Stimulated activated CD8-positive, alpha-beta memory T cell treated with anti-CD3 and anti-CD28 coated beads, Interleukin-4, amount 100 ng/mL, for 1 hour (primary cell): ENCODE data around the gene CEBPB.
"Not testable (repeated sequence)": the region's sequence is repeated elsewhere in the genome, so short reads cannot be mapped to it uniquely, and the experiment has no call there.

ENCODE experiments used
- DNase-seq, 2 donors: peaks; one replicate each; pipeline ENCODE4 v3.0.0-alpha.2; 2020; ENCODE audit warnings: low read depth in 2 of 2, low spot score in 1 of 2

CEBPB gene

DNA sequence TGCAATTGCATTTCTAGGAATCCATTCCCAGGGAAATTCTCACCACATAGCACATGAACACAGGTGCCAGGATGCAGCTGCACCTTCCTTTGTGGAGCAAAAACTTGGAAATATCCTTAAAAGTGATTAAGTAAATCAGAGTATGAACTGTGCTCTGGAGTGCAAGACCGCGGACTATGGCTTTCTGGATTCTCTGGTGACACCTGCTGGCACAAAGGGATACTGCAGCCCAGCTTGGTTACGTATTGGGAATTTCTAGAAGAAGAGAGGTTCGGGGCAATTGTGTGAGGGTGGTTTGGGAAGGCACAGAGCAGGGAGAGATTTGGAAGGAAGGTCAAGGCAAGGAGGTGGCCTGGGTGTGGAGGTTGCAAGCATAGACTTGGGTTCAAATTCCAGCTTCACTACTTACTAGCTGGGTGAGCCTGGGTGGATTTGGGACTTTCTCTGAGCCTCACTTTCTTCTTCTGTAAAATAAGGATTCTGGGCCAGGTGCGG, 21.3 kb upstream of the CEBPB start:
- peak; percentile 61 to 73 for DNase-seq

DNA sequence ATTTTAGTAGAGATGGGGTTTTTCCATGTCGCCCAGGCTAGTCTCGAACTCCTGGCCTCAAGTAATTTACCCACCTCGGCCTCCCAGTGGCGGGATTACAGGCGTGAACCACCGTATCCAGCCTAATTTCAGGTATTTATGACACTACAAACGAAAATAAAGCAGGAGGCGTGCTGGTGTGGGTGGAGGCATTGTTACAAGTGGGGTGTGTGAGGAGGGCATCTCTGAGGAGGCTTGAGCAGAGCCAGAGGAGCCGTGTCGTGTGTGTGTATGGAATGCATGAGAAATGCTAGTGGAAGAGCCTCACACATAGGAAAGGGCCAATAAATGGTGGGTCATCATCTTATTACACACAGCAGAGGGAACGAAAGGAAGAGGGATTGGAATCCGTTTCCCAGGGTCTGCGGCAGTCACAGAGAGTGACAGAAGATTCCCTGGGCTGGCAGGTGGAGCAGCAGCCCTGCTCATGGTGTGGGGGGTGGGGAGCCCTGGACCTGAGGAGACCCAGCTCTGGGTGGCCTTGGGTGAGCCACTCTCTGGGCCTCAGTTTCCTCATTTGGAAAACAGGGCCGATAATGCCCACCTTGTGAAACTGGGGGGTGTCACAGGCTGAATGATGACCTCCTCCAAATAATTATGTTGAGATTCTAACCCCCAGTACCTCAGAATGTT, 19.9 kb upstream of the CEBPB start:
- no peak for DNase-seq

- no peak for DNase-seq
Measured at GRCh38 chr20:50172347-50173013, 18.1 kb upstream of the CEBPB start.

- DNase-seq = no peak
Measured at GRCh38 chr20:50174456-50174855, 16.2 kb upstream of the CEBPB start.

- DNase-seq = no peak
Measured at GRCh38 chr20:50175938-50176933, 14.4 kb upstream of the CEBPB start.

GRCh38 chr20:50178672-50179071, 12.0 kb upstream of the CEBPB start:
- DNase-seq = not testable (repeated sequence)

GRCh38 chr20:50181344-50181743, 9.3 kb upstream of the CEBPB start:
- DNase-seq = no peak

DNA sequence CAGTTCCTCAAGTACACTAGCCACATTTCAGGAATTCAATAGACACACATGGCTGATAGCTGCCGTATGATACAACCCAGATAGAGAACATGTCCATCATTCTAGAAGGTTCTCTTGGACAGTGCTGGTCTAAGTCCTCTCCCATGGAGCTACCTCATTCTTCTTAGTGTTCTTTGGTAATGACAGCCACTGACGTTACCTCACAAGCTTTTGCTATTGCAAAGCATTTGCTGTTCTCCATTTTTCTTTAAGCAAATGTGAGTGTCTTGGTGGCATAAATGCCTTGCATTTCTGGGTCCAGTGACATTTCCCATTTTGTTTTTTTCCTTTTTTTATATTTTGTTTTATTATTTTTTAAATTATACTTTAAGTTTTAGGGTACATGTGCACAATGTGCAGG, 8.3 kb upstream of the CEBPB start:
- no peak for DNase-seq

DNA sequence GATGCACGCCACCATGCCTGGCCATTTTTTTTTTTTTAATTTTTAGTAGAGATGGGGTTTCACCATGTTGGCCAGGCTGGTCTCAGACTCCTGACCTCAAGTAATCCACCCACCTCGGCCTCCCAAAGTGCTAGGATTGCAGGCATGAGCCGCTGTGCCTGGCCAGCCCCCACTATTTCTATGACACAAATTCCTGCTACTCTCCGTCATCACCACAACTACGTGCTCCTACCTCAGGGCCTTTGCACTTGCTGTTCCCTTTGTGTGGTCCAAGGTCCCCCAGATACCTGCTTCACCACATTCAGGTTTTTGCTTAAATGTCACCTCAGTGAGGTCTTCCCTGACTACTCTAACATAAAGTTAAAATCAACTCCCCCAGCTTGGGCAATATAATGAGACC, 5.2 kb upstream of the CEBPB start:
- DNase-seq = no peak

- peak; percentile 77 to 91 for DNase-seq
Measured at GRCh38 chr20:50186151-50186885, 4.3 kb upstream of the CEBPB start.

GRCh38 chr20:50186987-50187402, 3.6 kb upstream of the CEBPB start:
- DNase-seq = no peak

GRCh38 chr20:50187403-50188051, 3.1 kb upstream of the CEBPB start:
- DNase-seq = no peak

GRCh38 chr20:50188287-50188688, 2.3 kb upstream of the CEBPB start:
- DNase-seq = no peak

GRCh38 chr20:50188879-50189680, 1.6 kb upstream of the CEBPB start:
- no peak for DNase-seq

DNA sequence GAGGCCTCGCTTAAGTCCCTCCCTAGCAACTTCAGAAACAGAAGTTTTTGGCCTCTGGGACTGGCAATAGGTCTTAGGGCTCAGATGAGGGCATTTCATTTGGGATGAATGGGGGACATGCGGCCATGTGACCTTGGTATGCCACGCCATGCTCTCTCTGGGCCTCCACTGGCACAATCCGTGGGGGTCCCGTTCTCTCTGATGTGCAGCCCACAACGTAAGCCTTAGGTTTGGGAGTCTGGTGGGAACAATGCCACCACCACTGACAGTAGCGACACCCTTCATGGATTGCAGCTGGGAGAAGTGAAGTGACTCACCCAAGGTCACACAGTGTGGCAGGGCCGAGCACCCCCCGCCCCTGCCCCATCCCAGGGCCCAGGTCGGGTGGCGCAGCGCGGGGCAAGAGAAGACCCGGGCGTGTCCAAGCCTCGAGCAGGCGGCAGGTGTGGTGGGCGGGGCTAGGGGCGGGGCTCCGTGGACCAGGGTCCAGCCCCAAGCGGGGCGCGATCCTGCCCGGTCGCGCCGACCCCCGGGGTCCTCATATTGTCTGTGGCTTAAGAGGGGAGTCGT, 864 bp upstream of the CEBPB start:
- no peak for DNase-seq

DNA sequence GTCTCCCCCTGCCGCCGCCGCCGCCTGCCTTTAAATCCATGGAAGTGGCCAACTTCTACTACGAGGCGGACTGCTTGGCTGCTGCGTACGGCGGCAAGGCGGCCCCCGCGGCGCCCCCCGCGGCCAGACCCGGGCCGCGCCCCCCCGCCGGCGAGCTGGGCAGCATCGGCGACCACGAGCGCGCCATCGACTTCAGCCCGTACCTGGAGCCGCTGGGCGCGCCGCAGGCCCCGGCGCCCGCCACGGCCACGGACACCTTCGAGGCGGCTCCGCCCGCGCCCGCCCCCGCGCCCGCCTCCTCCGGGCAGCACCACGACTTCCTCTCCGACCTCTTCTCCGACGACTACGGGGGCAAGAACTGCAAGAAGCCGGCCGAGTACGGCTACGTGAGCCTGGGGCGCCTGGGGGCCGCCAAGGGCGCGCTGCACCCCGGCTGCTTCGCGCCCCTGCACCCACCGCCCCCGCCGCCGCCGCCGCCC, 474 bp downstream of the CEBPB start:
- peak; percentile 28 to 31 for DNase-seq

GRCh38 chr20:50191544-50192363, 1.1 kb downstream of the CEBPB start:
- peak; percentile 11 to 22 for DNase-seq
